MM.1S (cell line): Measurements from ENCODE around the gene NYNRIN.

Source experiments
- DNase-seq: peaks from one replicate; pipeline ENCODE4 v3.0.0-alpha.2; 2015
- H2AFZ ChIP-seq: fragments of 300-600 bp; sonication (generic); 2 replicates; pipeline ENCODE4 v1.6.0; 2016; ENCODE audit warnings: antibody characterized with exemption, low read length
- H3F3A ChIP-seq: fragments of 300-600 bp; sonication (generic); 2 replicates; pipeline ENCODE4 v1.6.1; 2016; ENCODE audit warnings: mild to moderate bottlenecking, antibody characterized with exemption, low read length, moderate library complexity, mixed read lengths; ENCODE audit not compliant: insufficient read depth
- H3K27ac ChIP-seq: fragments of 300-600 bp; sonication (generic); 2 replicates; pipeline ENCODE4 v1.5.1; 2016; ENCODE audit warnings: mild to moderate bottlenecking, low read length
- H3K27me3 ChIP-seq: fragments of 300-600 bp; sonication (generic); replicated peaks from 2 replicates; pipeline ENCODE4 v1.6.0; 2016; ENCODE audit warnings: low read length; ENCODE audit not compliant: insufficient read depth
- H3K36me3 ChIP-seq: fragments of 300-600 bp; sonication (generic); replicated peaks from 2 replicates; pipeline ENCODE4 v1.6.1; 2016; ENCODE audit warnings: mild to moderate bottlenecking, low read length, mixed read lengths; ENCODE audit not compliant: insufficient read depth
- H3K4me1 ChIP-seq: fragments of 300-600 bp; sonication (generic); 2 replicates; pipeline ENCODE4 v1.6.1; 2016; ENCODE audit warnings: low read length, mixed read lengths
- H3K4me2 ChIP-seq: fragments of 300-600 bp; sonication (generic); 2 replicates; pipeline ENCODE4 v1.6.0; 2016; ENCODE audit warnings: low read depth, low read length
- H3K4me3 ChIP-seq: fragments of 300-600 bp; sonication (generic); 2 replicates; pipeline ENCODE4 v1.5.1; 2016; ENCODE audit warnings: low read length, mixed read lengths
- H3K79me2 ChIP-seq: fragments of 300-600 bp; sonication (generic); 2 replicates; pipeline ENCODE4 v1.6.1; 2016; ENCODE audit warnings: mixed run types, low read length, mixed read lengths
- H3K9ac ChIP-seq: fragments of 300-600 bp; sonication (generic); 2 replicates; pipeline ENCODE4 v1.6.1; 2016; ENCODE audit warnings: low read length, mixed read lengths
- H3K9me2 ChIP-seq: fragments of 300-600 bp; sonication (generic); replicated peaks from 2 replicates; pipeline ENCODE4 v1.6.1; 2016; ENCODE audit warnings: mild to moderate bottlenecking, low read length, mixed read lengths; ENCODE audit not compliant: insufficient read depth
- H3K9me3 ChIP-seq: fragments of 300-600 bp; sonication (generic); replicated peaks from 2 replicates; pipeline ENCODE4 v1.6.1; 2016; ENCODE audit warnings: mild to moderate bottlenecking, low read length, mixed read lengths; ENCODE audit not compliant: insufficient read depth
- H4K20me1 ChIP-seq: fragments of 300-600 bp; sonication (generic); 2 replicates; pipeline ENCODE4 v1.6.1; 2016; ENCODE audit warnings: mild to moderate bottlenecking, low read length, moderate library complexity, mixed read lengths; ENCODE audit not compliant: insufficient read depth
- EZH2 ChIP-seq: fragments of 300-600 bp; sonication (generic); optimal IDR thresholded peaks from 2 replicates; pipeline ENCODE3; 2017; ENCODE audit warnings: low read depth, mild to moderate bottlenecking, antibody characterized with exemption, low read length, mixed read lengths
- EZH2phosphoT487 ChIP-seq: fragments of 300-600 bp; sonication (generic); IDR thresholded peaks from 2 replicates; pipeline ENCODE4 v1.6.1; 2018; ENCODE audit warnings: antibody characterized with exemption, low read length
- TF ChIP-seq, protein P1 (sequence below): fragments of 300-600 bp; sonication (generic); IDR thresholded peaks from 2 replicates; pipeline ENCODE4 v1.5.1; 2016; ENCODE audit warnings: antibody characterized with exemption, low read length, mixed read lengths

The NYNRIN gene

DNA sequence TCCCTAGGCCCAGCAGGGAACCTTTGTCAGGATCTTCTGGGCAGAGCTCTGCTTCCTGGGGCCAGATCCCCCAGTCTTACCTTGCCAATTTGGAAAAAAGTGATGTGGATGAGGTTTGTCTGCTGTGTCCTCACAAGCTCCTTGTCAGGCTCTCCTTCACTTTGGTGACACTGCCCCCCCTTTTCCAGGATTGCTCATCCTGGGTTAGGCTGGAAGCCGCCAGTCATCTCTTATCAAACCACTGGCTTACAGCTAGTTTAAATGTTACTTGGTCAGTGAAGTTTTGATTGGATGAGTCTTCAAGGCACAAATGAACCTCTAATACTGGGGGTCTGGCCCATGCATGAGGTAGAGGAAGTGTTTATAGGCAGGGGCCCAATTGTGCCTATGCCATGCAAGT, 15.3 kb downstream of the NYNRIN start:
- H3K36me3 ChIP-seq: no peaks in the 10 kb centered on the region
- H3K9me3 ChIP-seq: no peaks in the 10 kb centered on the region
- H4K20me1 ChIP-seq: no peaks in the 10 kb centered on the region

DNA sequence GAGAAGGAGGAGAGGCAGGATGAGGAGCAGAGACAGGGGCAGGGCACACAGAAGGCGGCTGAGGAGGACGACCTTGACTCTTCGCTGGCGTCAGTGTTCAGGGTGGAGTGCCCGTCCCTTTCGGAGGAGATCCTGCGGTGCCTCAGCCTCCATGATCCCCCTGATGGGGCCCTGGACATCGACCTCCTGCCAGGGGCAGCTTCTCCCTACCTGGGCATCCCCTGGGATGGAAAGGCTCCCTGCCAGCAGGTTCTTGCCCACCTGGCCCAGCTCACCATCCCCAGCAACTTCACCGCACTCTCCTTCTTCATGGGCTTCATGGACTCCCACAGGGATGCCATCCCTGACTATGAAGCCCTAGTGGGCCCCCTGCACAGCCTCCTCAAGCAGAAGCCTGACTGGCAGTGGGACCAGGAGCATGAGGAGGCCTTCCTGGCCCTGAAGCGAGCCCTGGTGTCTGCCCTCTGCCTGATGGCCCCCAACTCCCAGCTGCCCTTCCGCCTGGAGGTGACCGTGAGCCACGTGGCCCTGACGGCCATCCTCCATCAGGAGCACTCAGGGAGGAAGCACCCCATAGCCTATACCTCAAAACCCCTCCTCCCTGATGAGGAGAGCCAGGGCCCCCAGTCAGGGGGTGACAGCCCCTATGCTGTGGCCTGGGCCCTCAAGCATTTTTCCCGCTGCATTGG, 16.1 kb downstream of the NYNRIN start:
- Histone ChIP-seq H3K9ac (no peak overlapping the region), H3K27me3 (no peaks in the 10 kb centered on the region), H3K27ac (no peak overlapping the region), H3K9me2 (no peaks in the 10 kb centered on the region), H3F3A (no peaks in the 10 kb centered on the region), H3K4me1 (no peaks in the 10 kb centered on the region), H3K9me3 (no peaks in the 10 kb centered on the region), H3K36me3 (no peaks in the 10 kb centered on the region), H3K4me2 (no peak overlapping the region), H3K79me2 (no peaks in the 10 kb centered on the region), H2AFZ (no peak overlapping the region), H3K4me3 (no peak overlapping the region), H4K20me1 (no peaks in the 10 kb centered on the region)
- TF ChIP-seq EZH2 (no peak), EZH2phosphoT487 (no peak)
- TF ChIP-seq, protein P1, sequence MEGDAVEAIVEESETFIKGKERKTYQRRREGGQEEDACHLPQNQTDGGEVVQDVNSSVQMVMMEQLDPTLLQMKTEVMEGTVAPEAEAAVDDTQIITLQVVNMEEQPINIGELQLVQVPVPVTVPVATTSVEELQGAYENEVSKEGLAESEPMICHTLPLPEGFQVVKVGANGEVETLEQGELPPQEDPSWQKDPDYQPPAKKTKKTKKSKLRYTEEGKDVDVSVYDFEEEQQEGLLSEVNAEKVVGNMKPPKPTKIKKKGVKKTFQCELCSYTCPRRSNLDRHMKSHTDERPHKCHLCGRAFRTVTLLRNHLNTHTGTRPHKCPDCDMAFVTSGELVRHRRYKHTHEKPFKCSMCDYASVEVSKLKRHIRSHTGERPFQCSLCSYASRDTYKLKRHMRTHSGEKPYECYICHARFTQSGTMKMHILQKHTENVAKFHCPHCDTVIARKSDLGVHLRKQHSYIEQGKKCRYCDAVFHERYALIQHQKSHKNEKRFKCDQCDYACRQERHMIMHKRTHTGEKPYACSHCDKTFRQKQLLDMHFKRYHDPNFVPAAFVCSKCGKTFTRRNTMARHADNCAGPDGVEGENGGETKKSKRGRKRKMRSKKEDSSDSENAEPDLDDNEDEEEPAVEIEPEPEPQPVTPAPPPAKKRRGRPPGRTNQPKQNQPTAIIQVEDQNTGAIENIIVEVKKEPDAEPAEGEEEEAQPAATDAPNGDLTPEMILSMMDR: no peak
- no peak for DNase-seq

More for the DNA sequence above, 15.3 kb downstream of the NYNRIN start:
- Histone ChIP-seq H3K27ac (no peak overlapping the region), H2AFZ (no peak overlapping the region), H3K4me3 (no peak overlapping the region), H3K9me2 (no peaks in the 10 kb centered on the region), H3F3A (no peaks in the 10 kb centered on the region), H3K9ac (no peak overlapping the region), H3K4me2 (no peak overlapping the region), H3K4me1 (no peaks in the 10 kb centered on the region), H3K27me3 (no peaks in the 10 kb centered on the region), H3K79me2 (no peaks in the 10 kb centered on the region)
- no peak for DNase-seq
- TF ChIP-seq, protein P1: no peak
- TF ChIP-seq EZH2 (no peak), EZH2phosphoT487 (no peak)

DNA sequence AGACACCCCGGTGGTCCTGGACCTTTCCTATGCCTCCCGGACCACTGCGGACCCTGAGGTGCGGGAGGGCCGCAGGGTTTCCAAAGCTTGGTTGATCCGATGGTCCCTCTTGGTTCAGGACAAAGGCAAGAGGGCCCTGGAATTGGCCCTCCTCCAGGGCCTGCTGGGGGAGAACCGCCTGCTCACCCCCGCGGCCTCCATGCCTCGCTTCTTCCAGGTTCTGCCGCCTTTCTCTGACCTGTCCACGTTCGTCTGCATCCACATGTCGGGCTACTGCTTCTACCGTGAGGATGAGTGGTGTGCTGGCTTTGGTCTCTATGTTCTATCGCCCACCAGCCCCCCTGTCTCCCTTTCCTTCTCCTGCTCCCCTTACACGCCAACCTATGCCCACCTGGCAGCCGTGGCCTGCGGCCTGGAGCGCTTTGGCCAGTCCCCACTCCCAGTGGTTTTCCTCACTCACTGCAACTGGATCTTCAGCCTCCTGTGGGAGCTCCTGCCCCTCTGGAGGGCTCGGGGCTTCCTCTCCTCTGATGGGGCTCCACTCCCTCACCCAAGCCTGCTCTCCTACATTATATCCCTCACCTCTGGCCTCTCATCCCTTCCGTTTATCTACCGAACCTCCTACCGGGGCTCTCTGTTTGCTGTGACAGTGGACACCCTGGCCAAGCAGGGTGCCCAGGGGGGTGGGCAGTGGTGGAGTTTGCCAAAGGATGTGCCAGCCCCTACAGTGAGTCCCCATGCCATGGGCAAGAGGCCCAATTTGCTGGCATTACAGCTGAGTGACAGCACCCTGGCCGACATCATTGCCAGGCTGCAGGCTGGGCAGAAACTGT, 16.8 kb downstream of the NYNRIN start:
- H3F3A ChIP-seq: no peaks in the 10 kb centered on the region
- H3K4me3 ChIP-seq: no peak overlapping the region
- H3K9ac ChIP-seq: no peak overlapping the region
- H3K36me3 ChIP-seq: no peaks in the 10 kb centered on the region
- TF ChIP-seq EZH2phosphoT487: no peak
- TF ChIP-seq EZH2: no peak
- TF ChIP-seq, protein P1: no peak
- no peak overlapping the region for H3K27ac ChIP-seq
- H3K79me2 ChIP-seq: no peaks in the 10 kb centered on the region
- H3K4me1 ChIP-seq: no peaks in the 10 kb centered on the region
- no peak overlapping the region for H3K4me2 ChIP-seq
- no peak for DNase-seq
- no peaks in the 10 kb centered on the region for H4K20me1 ChIP-seq
- no peaks in the 10 kb centered on the region for H3K27me3 ChIP-seq
- no peak overlapping the region for H2AFZ ChIP-seq
- H3K9me2 ChIP-seq: no peaks in the 10 kb centered on the region
- no peaks in the 10 kb centered on the region for H3K9me3 ChIP-seq
